Neural cell (in vitro differentiated cells): Measurements from ENCODE around the gene SRPX. TPM values are rescaled to one million over a fixed set of nuclear protein-coding genes. Genes with fewer than 3 reads are reported as not detected.

ENCODE experiments used
- H2AFZ ChIP-seq: fragments of 200-600, 300-800 bp; sonication (generic), shearing (Covaris generic); 2 replicates; pipeline ENCODE4 v1.6.0; 2014; ENCODE audit warnings: low read depth, mild to moderate bottlenecking, antibody characterized with exemption, low read length, moderate library complexity
- H3F3A ChIP-seq: fragments of 200-600 bp; shearing (Covaris generic); 2 replicates; pipeline ENCODE4 v1.6.1; 2016; ENCODE audit warnings: mild to moderate bottlenecking, moderate library complexity, mixed read lengths, antibody characterized with exemption, low read length; ENCODE audit not compliant: insufficient read depth, poor library complexity, severe bottlenecking
- H3K27ac ChIP-seq: fragments of 200-600, 300-800 bp; sonication (generic), shearing (Covaris generic); 2 replicates; pipeline ENCODE4 v1.5.1; 2014; ENCODE audit warnings: mild to moderate bottlenecking, low read length, moderate library complexity
- H3K27me3 ChIP-seq: fragments of 300-800, 200-600 bp; sonication (generic), shearing (Covaris generic); 2 replicates; pipeline ENCODE4 v1.6.0; 2014; ENCODE audit warnings: mild to moderate bottlenecking, low read depth, low read length, moderate library complexity; ENCODE audit not compliant: insufficient read depth
- H3K36me3 ChIP-seq: fragments of 300-800, 200-600 bp; sonication (generic), shearing (Covaris generic); 2 replicates; pipeline ENCODE4 v1.5.1; 2014; ENCODE audit warnings: mild to moderate bottlenecking, antibody characterized with exemption, low read length, moderate library complexity; ENCODE audit not compliant: insufficient read depth
- H3K4me2 ChIP-seq: fragments of 300-800, 200-600 bp; sonication (generic), shearing (Covaris generic); 2 replicates; pipeline ENCODE4 v1.6.0; 2014; ENCODE audit warnings: mild to moderate bottlenecking, low read length
- H3K4me3 ChIP-seq: fragments of 300-800, 200-600 bp; sonication (generic), shearing (Covaris generic); 2 replicates; pipeline ENCODE4 v1.5.1; 2014; ENCODE audit warnings: mild to moderate bottlenecking, low read length, moderate library complexity
- H3K79me2 ChIP-seq: fragments of 200-600 bp; shearing (Covaris generic); replicated peaks from 2 replicates; pipeline ENCODE4 v1.6.0; 2014; ENCODE audit warnings: mild to moderate bottlenecking, low read length, moderate library complexity; ENCODE audit not compliant: insufficient read depth
- H3K9ac ChIP-seq: fragments of 300-800, 200-600 bp; sonication (generic), shearing (Covaris generic); 2 replicates; pipeline ENCODE4 v1.6.1; 2016; ENCODE audit warnings: mild to moderate bottlenecking, low read length, mixed read lengths
- H3K9me2 ChIP-seq: fragments of 200-600 bp; shearing (Covaris generic); 2 replicates; pipeline ENCODE4 v1.6.1; 2016; ENCODE audit warnings: mild to moderate bottlenecking, low read length, mixed read lengths; ENCODE audit not compliant: insufficient read depth
- H3K9me3 ChIP-seq: fragments of 200-600, 300-800 bp; sonication (generic), shearing (Covaris generic); 2 replicates; pipeline ENCODE4 v1.6.1; 2016; ENCODE audit warnings: mild to moderate bottlenecking, mixed run types, low read length, moderate library complexity, mixed read lengths
- H4K20me1 ChIP-seq: fragments of 200-600 bp; shearing (Covaris generic); 2 replicates; pipeline ENCODE4 v1.6.1; 2016; ENCODE audit warnings: mild to moderate bottlenecking, mixed run types; ENCODE audit not compliant: insufficient read depth
- EP300 ChIP-seq: fragments of 450-650 bp; conservative IDR thresholded peaks from 2 replicates; pipeline ENCODE4 v1.6.1; 2014; ENCODE audit warnings: antibody characterized with exemption, mild to moderate bottlenecking, moderate library complexity; ENCODE audit not compliant: poor library complexity, severe bottlenecking
- EZH2 ChIP-seq: fragments of 200-600, 300-800 bp; shearing (Covaris generic), sonication (generic); IDR thresholded peaks from 2 replicates; pipeline ENCODE4 v1.6.1; 2014; ENCODE audit warnings: antibody characterized with exemption, low read length, borderline replicate concordance, mild to moderate bottlenecking; ENCODE audit not compliant: insufficient read depth, poor library complexity, severe bottlenecking
- MXI1 ChIP-seq: fragments of 450-650 bp; conservative IDR thresholded peaks from 2 replicates; pipeline ENCODE4 v1.6.1; 2014; ENCODE audit warnings: antibody characterized with exemption, mild to moderate bottlenecking; ENCODE audit not compliant: poor library complexity, severe bottlenecking
- POLR2AphosphoS5 ChIP-seq: IDR thresholded peaks from 2 replicates; pipeline ENCODE4 v1.6.1; 2012
- RAD21 ChIP-seq: fragments of 450-650 bp; conservative IDR thresholded peaks from 2 replicates; pipeline ENCODE4 v1.6.1; 2014; ENCODE audit warnings: antibody characterized with exemption, mild to moderate bottlenecking, moderate library complexity
- SMC3 ChIP-seq: fragments of 450-650 bp; conservative IDR thresholded peaks from 2 replicates; pipeline ENCODE4 v1.6.1; 2014; ENCODE audit warnings: antibody characterized with exemption, mild to moderate bottlenecking, moderate library complexity; ENCODE audit not compliant: poor library complexity
- TAF1 ChIP-seq: IDR thresholded peaks from 2 replicates; pipeline ENCODE4 v1.6.1; 2012; ENCODE audit warnings: low read depth
- polyA plus RNA-seq: library from polyadenylated mRNA; depleted of rRNA; stranded (reverse); fragments of >200 nt; gene quantifications from 2 replicates; pipeline ENCODE4 v1.2.3, GENCODE V29; 2014
- TF ChIP-seq, protein P1 (sequence below): IDR thresholded peaks from 2 replicates; pipeline ENCODE4 v1.6.1; 2012; ENCODE audit warnings: borderline replicate concordance
- TF ChIP-seq, protein P2 (sequence below): fragments of 450-650 bp; IDR thresholded peaks from 2 replicates; pipeline ENCODE4 v1.5.1; 2014; ENCODE audit warnings: antibody characterized with exemption, mild to moderate bottlenecking, moderate library complexity; ENCODE audit not compliant: poor library complexity, severe bottlenecking

Gene SRPX
- polyA plus RNA-seq, 1 donor from 2014 or later, result 0.52 TPM

DNA sequence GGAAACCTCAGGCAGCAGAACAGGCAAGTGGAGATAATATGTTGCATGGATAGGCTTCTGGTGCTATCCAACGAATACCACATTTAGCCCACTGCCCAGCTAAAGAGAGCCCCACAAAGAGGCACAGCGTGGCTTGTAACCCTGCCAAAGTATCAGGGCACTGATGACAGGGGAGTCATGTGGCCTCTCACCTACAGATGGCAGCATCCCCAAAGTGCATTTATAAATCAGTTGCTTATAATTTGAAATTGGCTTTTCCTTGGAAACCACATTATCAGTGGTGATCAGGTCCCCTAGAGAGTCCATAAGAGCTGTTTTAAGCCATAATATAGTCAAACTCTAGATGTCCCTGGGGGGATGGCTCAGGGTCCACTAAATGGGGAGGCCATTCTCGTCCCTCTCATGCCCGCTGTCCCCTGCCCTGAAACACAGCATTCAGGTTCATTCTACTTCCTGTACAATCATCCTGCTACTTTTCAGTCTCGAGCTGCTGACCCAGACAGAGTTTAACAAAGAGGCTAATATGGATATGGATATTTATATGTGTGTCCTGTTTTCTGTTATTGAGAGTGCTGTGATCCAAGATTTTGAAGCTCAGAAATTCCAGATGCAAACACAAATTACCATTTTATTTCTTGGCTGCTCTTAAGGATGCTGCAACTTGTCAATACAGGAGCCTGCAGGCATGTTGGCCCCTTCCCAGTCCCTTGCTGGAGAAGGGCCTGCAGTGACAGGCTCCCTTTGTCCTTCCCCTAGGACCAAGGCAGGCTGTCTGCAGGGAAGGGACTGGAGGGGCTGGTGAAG lies 28.5 kb downstream of the SRPX start:
- Histone ChIP-seq H3K4me2 (no peak overlapping the region), H3F3A (no peaks in the 10 kb centered on the region), H3K27ac (no peak overlapping the region), H4K20me1 (no peaks in the 10 kb centered on the region), H3K9me2 (no peaks in the 10 kb centered on the region), H3K79me2 (no peaks in the 10 kb centered on the region), H3K4me3 (no peak overlapping the region), H2AFZ (no peak overlapping the region), H3K9ac (no peak overlapping the region), H3K9me3 (no peaks in the 10 kb centered on the region), H3K27me3 (no peaks in the 10 kb centered on the region), H3K36me3 (no peaks in the 10 kb centered on the region)
- TF ChIP-seq MXI1 (no peak), RAD21 (peak; percentile 60), POLR2AphosphoS5 (no peak), EP300 (no peak), TAF1 (no peak), SMC3 (peak; percentile 60), EZH2 (no peak)
- TF ChIP-seq, protein P1, sequence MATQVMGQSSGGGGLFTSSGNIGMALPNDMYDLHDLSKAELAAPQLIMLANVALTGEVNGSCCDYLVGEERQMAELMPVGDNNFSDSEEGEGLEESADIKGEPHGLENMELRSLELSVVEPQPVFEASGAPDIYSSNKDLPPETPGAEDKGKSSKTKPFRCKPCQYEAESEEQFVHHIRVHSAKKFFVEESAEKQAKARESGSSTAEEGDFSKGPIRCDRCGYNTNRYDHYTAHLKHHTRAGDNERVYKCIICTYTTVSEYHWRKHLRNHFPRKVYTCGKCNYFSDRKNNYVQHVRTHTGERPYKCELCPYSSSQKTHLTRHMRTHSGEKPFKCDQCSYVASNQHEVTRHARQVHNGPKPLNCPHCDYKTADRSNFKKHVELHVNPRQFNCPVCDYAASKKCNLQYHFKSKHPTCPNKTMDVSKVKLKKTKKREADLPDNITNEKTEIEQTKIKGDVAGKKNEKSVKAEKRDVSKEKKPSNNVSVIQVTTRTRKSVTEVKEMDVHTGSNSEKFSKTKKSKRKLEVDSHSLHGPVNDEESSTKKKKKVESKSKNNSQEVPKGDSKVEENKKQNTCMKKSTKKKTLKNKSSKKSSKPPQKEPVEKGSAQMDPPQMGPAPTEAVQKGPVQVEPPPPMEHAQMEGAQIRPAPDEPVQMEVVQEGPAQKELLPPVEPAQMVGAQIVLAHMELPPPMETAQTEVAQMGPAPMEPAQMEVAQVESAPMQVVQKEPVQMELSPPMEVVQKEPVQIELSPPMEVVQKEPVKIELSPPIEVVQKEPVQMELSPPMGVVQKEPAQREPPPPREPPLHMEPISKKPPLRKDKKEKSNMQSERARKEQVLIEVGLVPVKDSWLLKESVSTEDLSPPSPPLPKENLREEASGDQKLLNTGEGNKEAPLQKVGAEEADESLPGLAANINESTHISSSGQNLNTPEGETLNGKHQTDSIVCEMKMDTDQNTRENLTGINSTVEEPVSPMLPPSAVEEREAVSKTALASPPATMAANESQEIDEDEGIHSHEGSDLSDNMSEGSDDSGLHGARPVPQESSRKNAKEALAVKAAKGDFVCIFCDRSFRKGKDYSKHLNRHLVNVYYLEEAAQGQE, result no peak
- TF ChIP-seq, protein P2, sequence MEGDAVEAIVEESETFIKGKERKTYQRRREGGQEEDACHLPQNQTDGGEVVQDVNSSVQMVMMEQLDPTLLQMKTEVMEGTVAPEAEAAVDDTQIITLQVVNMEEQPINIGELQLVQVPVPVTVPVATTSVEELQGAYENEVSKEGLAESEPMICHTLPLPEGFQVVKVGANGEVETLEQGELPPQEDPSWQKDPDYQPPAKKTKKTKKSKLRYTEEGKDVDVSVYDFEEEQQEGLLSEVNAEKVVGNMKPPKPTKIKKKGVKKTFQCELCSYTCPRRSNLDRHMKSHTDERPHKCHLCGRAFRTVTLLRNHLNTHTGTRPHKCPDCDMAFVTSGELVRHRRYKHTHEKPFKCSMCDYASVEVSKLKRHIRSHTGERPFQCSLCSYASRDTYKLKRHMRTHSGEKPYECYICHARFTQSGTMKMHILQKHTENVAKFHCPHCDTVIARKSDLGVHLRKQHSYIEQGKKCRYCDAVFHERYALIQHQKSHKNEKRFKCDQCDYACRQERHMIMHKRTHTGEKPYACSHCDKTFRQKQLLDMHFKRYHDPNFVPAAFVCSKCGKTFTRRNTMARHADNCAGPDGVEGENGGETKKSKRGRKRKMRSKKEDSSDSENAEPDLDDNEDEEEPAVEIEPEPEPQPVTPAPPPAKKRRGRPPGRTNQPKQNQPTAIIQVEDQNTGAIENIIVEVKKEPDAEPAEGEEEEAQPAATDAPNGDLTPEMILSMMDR, result peak; percentile 62

DNA sequence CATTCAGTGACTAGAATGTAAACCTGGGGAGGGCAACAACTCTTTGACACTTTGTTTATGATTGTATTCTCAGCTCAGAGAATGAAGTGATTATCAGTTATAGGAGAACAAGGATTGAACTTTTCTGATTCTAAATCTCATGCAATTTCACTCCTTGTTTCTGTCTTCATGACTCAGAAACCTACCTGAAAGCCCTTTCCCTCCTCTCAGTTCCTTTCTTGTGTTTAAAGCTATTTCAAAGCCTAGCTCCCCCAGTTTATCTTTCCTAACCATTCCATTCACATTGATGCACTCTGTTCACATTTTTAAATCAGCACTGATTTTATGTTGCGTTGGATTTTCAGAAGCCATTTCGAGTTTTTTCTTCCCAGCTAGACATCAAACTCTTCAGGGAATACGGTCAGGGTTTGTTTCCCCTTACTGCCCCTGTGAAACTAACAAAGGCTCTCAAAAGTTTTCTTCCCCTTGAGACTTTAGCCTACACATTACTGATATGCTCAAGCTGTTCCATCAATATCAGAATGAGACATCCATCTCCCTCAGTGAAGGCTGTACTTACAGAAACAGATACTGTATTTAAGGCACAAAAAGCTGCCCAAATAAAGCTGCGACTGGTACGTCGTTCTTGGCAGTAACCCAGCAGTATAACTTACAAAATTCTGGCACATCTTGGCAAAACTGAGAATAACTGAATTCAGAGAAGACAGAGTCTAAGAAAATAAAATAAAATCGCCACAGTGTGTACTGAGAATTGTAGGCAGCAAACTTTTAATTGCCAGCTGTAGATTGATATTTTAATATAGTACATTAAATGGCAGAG lies 31.0 kb downstream of the SRPX start:
- H3K9me3 ChIP-seq, result no peaks in the 10 kb centered on the region
- no peak overlapping the region for H3K9ac ChIP-seq
- H3K4me3 ChIP-seq, result no peak overlapping the region
- H3K79me2 ChIP-seq, result no peaks in the 10 kb centered on the region
- TF ChIP-seq, protein P1, result no peak
- TF ChIP-seq TAF1 (no peak), MXI1 (no peak), POLR2AphosphoS5 (no peak), RAD21 (no peak), SMC3 (no peak), EP300 (no peak)
- TF ChIP-seq, protein P2, result no peak
- H3K9me2 ChIP-seq, result no peaks in the 10 kb centered on the region
- H3F3A ChIP-seq, result no peaks in the 10 kb centered on the region
- H3K27ac ChIP-seq, result no peak overlapping the region
- H3K27me3 ChIP-seq, result no peaks in the 10 kb centered on the region
- H3K4me2 ChIP-seq, result no peak overlapping the region
- H4K20me1 ChIP-seq, result no peaks in the 10 kb centered on the region
- no peaks in the 10 kb centered on the region for H3K36me3 ChIP-seq
- H2AFZ ChIP-seq, result no peak overlapping the region
